Lower lobe of right lung (tissue), 2 donors: ENCODE measurements around the gene PECR. TPM values are rescaled to one million over a fixed set of nuclear protein-coding genes. Genes with fewer than 3 reads are reported as not detected.

Source experiments
- ATAC-seq, 2 donors: fragments of 200-7000 bp; cut with Tn5 transposase; one replicate each; pipeline ENCODE4 v1.9.1; 2020 to 2022; ENCODE audit warnings: mild to moderate bottlenecking in 2 of 2, moderate library complexity in 2 of 2
- DNase-seq: peaks from one replicate; pipeline ENCODE4 v3.0.0-alpha.2; 2020
- H3K27ac ChIP-seq: fragments of 200-600 bp; one replicate; pipeline ENCODE4 v1.8.0; 2022
- H3K27me3 ChIP-seq: fragments of 200-600 bp; one replicate; pipeline ENCODE4 v1.8.0; 2022; ENCODE audit warnings: low read depth
- H3K36me3 ChIP-seq: fragments of 200-600 bp; one replicate; pipeline ENCODE4 v1.8.0; 2022; ENCODE audit warnings: mild to moderate bottlenecking
- H3K4me1 ChIP-seq: fragments of 200-600 bp; one replicate; pipeline ENCODE4 v1.8.0; 2022
- H3K4me3 ChIP-seq: fragments of 200-600 bp; one replicate; pipeline ENCODE4 v1.8.0; 2022; ENCODE audit warnings: mild to moderate bottlenecking
- H3K9me3 ChIP-seq: fragments of 200-600 bp; one replicate; pipeline ENCODE4 v1.8.0; 2022
- intact Hi-C: fragments of 100-400 bp; cut with DNase I; formaldehyde crosslinking; loops from one replicate; pipeline ENCODE4 v1.11.0; 2022
- total RNA-seq: library from RNA; stranded (reverse); fragmentation: NEBNext Ultra II Directional; extraction: Animal tissue kit (Norgen Biotek cat#: 25700); gene quantifications from one replicate; pipeline ENCODE4 v1.2.1, GENCODE V29; 2021
- TF ChIP-seq, protein P1 (sequence below): fragments of 200-600 bp; IDR thresholded peaks from one replicate; pipeline ENCODE4 v1.8.0; 2022; ENCODE audit warnings: antibody characterized with exemption, mild to moderate bottlenecking
- donor health status: DM: no; HTN: yes; CAD: no; lungs with severe emphysema.

The PECR gene
- total RNA-seq, 1 donor from 2014 or later = 18.5 TPM

DNA sequence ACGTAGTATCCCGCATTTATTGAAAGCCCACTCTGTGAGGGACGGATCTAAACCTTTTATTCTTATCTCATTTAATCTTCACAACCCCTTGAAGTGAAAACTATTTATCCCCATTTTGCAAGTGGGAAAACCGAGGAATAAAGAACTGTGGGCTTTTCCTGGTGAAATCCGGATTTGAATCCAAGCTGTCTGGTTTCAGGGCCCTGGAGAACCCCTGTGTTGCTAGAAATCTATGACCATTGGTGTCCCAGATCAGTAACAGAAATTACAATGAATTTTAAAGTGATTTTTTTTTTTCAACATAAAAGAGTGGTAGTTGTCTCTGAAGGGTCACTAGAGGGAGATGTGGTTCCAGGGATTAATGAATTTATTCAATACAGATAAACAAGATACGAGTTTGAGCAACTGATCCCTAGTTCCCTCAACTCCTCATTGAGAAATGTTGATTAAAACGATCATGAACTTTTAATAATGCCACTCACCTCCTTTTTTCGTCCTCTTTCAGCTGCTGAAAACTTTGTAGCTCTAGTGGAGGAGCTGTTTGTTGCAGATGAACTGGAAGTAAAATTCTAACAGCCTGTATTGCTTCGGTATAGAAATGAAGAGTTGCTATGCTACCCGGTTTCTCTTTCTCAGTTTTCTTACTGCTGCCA, 28.5 kb upstream of the PECR start:
- peak overlapping the region; percentile 91 for H3K4me3 ChIP-seq
- TF ChIP-seq, protein P1, sequence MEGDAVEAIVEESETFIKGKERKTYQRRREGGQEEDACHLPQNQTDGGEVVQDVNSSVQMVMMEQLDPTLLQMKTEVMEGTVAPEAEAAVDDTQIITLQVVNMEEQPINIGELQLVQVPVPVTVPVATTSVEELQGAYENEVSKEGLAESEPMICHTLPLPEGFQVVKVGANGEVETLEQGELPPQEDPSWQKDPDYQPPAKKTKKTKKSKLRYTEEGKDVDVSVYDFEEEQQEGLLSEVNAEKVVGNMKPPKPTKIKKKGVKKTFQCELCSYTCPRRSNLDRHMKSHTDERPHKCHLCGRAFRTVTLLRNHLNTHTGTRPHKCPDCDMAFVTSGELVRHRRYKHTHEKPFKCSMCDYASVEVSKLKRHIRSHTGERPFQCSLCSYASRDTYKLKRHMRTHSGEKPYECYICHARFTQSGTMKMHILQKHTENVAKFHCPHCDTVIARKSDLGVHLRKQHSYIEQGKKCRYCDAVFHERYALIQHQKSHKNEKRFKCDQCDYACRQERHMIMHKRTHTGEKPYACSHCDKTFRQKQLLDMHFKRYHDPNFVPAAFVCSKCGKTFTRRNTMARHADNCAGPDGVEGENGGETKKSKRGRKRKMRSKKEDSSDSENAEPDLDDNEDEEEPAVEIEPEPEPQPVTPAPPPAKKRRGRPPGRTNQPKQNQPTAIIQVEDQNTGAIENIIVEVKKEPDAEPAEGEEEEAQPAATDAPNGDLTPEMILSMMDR = peak; percentile 43
- DNase-seq (no peak), ATAC-seq (peak in 1 of 2 donors; percentile 35)
- peaks cover 32% of the 10 kb centered on the region for H3K36me3 ChIP-seq
- no peaks in the 10 kb centered on the region for H3K9me3 ChIP-seq
- intact Hi-C loops = no loop called here
- peaks cover 37% of the 10 kb centered on the region for H3K4me1 ChIP-seq
- no peaks in the 10 kb centered on the region for H3K27me3 ChIP-seq
- peak overlapping the region; percentile 94 for H3K27ac ChIP-seq

DNA sequence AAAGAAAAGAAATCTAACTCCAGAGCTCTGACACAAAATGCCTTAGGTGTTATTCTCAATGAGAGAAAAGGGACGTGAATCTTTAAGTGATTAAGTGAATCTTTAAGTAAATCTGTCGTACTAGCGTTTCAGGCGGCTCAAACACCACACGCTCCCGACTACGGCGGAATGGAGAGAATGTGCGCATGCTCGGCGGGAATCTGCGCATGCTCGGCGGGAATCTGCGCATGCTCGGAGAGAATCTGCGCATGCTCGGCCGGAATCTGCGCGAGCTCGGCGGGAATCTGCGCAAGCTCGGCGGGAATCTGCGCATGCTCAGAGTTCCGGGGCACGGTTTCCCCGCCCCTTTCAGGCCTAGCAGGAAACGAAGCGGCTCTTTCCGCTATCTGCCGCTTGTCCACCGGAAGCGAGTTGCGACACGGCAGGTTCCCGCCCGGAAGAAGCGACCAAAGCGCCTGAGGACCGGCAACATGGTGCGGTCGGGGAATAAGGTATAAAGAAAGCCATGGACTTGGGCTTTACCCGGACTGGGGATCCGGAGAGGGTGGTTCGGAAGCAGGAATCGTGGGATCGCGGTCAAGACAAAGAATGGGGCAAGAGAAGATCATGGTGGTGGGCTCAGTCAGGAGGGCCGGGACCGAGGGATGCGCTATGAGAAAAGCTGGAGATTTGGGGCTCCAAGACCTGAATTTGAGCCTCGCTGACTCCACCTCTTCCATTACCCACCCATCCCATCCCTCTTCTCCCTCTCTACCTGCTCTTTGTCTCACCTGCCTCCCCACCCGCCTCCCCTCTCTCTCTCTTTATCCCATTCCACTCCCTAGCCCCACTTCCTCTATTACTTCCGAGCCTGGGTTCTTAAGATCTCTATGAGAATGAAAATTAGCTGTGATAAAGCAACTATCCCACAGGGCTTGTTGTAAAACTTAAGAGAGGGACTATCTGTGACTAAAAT, 27.6 kb upstream of the PECR start, which contains the start of gene XRCC5:
TSS of gene XRCC5 (plus strand) at position 382 of the 955 bp plus-strand sequence. CDS start at position 471, 89 bp downstream.
- H3K27me3 ChIP-seq = no peaks in the 10 kb centered on the region
- no peaks in the 10 kb centered on the region for H3K9me3 ChIP-seq
- H3K27ac ChIP-seq = peak within 1 kb of the TSS; percentile 94
- H3K4me1 ChIP-seq = peaks cover 33% of the 10 kb centered on the region
- DNase-seq = peak; percentile 97
- TF ChIP-seq, protein P1 = no peak
- peaks cover 30% of the 10 kb centered on the region for H3K36me3 ChIP-seq
- H3K4me3 ChIP-seq = peak within 1 kb of the TSS; percentile 91
- intact Hi-C loops = no loop called here
- peak; percentile 97 for ATAC-seq

DNA sequence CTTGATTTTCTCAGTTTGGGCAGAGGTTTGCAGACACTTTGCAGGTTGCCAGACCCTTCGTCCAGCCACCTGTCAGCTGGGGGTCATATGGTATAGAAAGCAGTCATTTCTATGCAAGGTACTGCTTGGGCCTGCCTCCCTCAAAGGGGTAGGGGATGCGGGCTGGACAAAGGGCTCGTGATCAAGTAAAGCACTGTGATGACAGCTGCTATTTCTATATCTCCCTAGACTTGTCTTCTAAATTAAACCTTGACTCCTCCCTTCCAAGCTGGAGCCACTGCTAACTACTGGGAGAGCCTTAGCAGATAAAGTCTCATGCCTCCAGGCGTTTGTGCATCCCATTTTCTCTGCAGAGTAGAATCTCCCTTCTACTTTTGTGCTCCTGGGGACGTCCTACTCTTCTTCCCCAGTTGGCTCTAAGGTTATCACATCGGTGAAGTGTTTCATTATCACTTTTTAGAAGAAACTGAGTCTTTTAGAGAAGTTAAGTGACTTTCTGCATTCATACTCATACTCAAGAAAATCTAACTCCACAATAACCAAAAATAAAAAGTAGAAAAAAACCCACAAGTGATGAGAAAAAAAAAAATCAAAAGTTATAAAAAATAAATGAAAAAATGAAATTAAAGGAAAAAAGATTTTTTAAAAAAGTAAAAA, 26.8 kb upstream of the PECR start:
- Histone ChIP-seq H3K27ac (peak overlapping the region; percentile 94), H3K4me1 (peaks cover 30% of the 10 kb centered on the region), H3K9me3 (no peaks in the 10 kb centered on the region), H3K27me3 (no peaks in the 10 kb centered on the region), H3K36me3 (peaks cover 22% of the 10 kb centered on the region), H3K4me3 (peak overlapping the region; percentile 91)
- ATAC-seq (no peak), DNase-seq (no peak)
- TF ChIP-seq, protein P1 = no peak
- intact Hi-C loops = no loop called here

DNA sequence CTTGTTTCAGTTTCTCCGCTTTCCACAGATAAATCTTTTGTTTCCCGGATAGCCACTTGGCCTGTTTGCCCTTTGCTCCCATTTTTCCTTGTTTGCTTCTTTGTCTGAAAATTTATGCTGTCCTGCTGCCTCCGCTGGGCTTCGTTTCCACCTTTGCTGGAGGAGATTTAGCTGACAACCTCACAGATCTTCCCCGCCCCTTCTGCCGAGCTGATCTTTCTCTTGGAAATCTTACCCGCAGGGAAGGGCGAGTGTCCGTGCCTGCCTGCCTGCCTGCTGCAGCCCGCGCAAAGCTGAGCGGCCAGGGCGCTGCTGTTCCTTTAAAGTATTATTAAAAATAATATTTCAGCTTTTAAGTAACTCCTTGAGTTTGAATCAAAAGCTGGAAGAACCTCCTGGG, 26.2 kb upstream of the PECR start:
- Histone ChIP-seq H3K4me3 (no peak overlapping the region), H3K9me3 (no peaks in the 10 kb centered on the region), H3K4me1 (peaks cover 30% of the 10 kb centered on the region), H3K27ac (no peak overlapping the region), H3K27me3 (no peaks in the 10 kb centered on the region), H3K36me3 (peaks cover 15% of the 10 kb centered on the region)
- intact Hi-C loops = no loop called here
- DNase-seq (no peak), ATAC-seq (no peak)
- TF ChIP-seq, protein P1 = no peak

DNA sequence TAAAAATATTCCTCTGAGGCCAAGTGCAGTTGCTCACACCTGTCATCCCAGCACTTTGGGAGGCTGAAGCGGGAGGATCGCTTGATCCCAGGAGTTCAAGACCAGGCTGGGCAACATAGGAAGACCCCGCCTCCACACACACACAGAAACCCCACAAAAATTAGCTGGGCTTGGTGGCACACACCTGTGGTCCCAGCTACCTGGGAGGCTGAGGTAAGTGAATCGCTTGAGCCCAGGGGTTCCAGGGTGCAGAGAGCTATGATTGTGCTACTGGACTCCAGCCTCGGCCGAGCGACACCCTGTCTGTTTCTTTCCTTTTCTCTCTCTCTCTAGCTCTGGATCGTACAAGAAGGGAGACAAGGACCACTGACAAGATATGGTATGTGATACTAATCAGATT, 25.7 kb upstream of the PECR start:
- no peaks in the 10 kb centered on the region for H3K9me3 ChIP-seq
- H3K27ac ChIP-seq = no peak overlapping the region
- H3K36me3 ChIP-seq = peaks cover 11% of the 10 kb centered on the region
- H3K4me1 ChIP-seq = peaks cover 25% of the 10 kb centered on the region
- DNase-seq (no peak), ATAC-seq (no peak)
- intact Hi-C loops = no loop called here
- H3K27me3 ChIP-seq = no peaks in the 10 kb centered on the region
- no peak overlapping the region for H3K4me3 ChIP-seq
- TF ChIP-seq, protein P1 = no peak
